Mononuclear cell (primary cell): ENCODE data around the gene FOLH1. TPM values are rescaled to one million over a fixed set of nuclear protein-coding genes. Genes with fewer than 3 reads are reported as not detected.

Source experiments
- total RNA-seq: library from RNA; depleted of rRNA; stranded (reverse); fragments of >200 nt; gene quantifications from one replicate; pipeline ENCODE4 v1.2.3, GENCODE V29; 2012

FOLH1 gene
- total RNA-seq, 1 donor: not detected

Other genes starting within 250 kb of the FOLH1 start
- gene TRIM51G, start 224.7 kb downstream of the FOLH1 start, total RNA-seq: not detected
- gene TRIM49B, start 179.8 kb downstream of the FOLH1 start, total RNA-seq: not detected
- not detected for gene TRIM64C, start 149.5 kb downstream of the FOLH1 start, total RNA-seq